ENCODE data around the gene ADGRG6. TPM values are rescaled to one million over a fixed set of nuclear protein-coding genes. Genes with fewer than 3 reads are reported as not detected.
"Not testable (repeated sequence)": the region's sequence is repeated elsewhere in the genome, so short reads cannot be mapped to it uniquely, and the experiment has no call there.

ADGRG6 gene
- total and polyA plus RNA-seq, 2 donors (not counting 1 experiment from before 2014, with no cell fraction given) = 0.03 TPM; not detected in 1

- CTCF ChIA-PET; ATAC-seq (ENCODE audit: low read depth); H3K27me3 Mint-ChIP-seq; POLR2A ChIA-PET; H4K20me1 ChIP-seq (ENCODE audit: control insufficient read depth, insufficient read depth, low read length, poor library complexity, severe bottlenecking); H3K36me3 ChIP-seq (replicated peaks in 1 of 2; ENCODE audit: control extremely low read depth in 1 of 2, control insufficient read depth in 1 of 2, extremely low read depth in 1 of 2, insufficient read depth in 2 of 2, low read length in 1 of 2); H3K4me1 Mint-ChIP-seq; H3K9me3 ChIP-seq (ENCODE audit: control extremely low read depth in 1 of 3, control insufficient read depth in 2 of 3, insufficient read depth in 1 of 3, low read length in 2 of 3); H3K4me3 ChIP-seq (ENCODE audit: control extremely low read depth in 1 of 5, extremely low read depth in 1 of 5, insufficient read depth in 1 of 5, low read depth in 2 of 5, low read length in 4 of 5); H3K4me1 ChIP-seq (ENCODE audit: control insufficient read depth in 2 of 2, insufficient read depth in 2 of 2, low read length in 2 of 2); DNase-seq; H3K27ac Mint-ChIP-seq; H3K27ac ChIP-seq (ENCODE audit: low read length in 2 of 2); H3K9ac ChIP-seq (ENCODE audit: low read length); H3K79me2 ChIP-seq (ENCODE audit: control insufficient read depth, insufficient read depth, low read length); intact Hi-C loops (cut with micrococcal nuclease); H3K4me3 Mint-ChIP-seq; H3K4me2 ChIP-seq (replicated peaks; ENCODE audit: low read depth, low read length, poor library complexity, severe bottlenecking); H3K27me3 ChIP-seq (replicated peaks in 1 of 4; ENCODE audit: control extremely low read depth in 1 of 4, control insufficient read depth in 3 of 4, insufficient read depth in 4 of 4, low read length in 3 of 4); H3K9me3 Mint-ChIP-seq (ENCODE audit: insufficient read depth); H2AFZ ChIP-seq (ENCODE audit: insufficient read depth, low read depth, low read length, poor library complexity, severe bottlenecking): not testable (repeated sequence)
- WGBS (ENCODE audit: insufficient coverage) = no CpG with 5 or more reads among the region's 4 CpGs
Observed at GRCh38 chr6:142283138-142283537, 18.7 kb upstream of the ADGRG6 start.

DNA sequence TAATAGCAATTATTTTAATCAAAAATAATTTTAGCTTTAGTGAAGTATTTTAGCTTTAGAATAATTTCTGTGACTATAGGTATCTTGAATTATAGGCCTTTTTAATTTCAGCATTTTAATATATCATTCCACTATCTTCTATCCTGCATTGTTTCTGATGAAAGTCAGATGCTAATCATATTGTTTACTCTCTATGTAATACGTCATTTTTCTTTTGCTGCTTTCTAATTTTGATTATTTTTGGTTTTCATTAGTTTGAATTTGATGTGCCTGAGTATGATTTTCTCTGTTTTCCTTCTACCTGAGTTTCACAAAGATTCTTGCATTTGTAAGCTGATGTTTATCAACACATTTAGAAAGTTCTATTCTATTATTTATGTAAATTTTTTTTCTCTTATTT lies 17.4 kb upstream of the ADGRG6 start:
- no CpG with 5 or more reads among the region's 1 CpG for WGBS (ENCODE audit: insufficient coverage)
- no peaks in the 10 kb centered on the region for H3K36me3 ChIP-seq (replicated peaks in 1 of 2; ENCODE audit: control extremely low read depth in 1 of 2, control insufficient read depth in 1 of 2, extremely low read depth in 1 of 2, insufficient read depth in 2 of 2, low read length in 1 of 2)
- H4K20me1 ChIP-seq (ENCODE audit: control insufficient read depth, insufficient read depth, low read length, poor library complexity, severe bottlenecking) = no peaks in the 10 kb centered on the region
- H3K27me3 ChIP-seq (replicated peaks in 1 of 4; ENCODE audit: control extremely low read depth in 1 of 4, control insufficient read depth in 3 of 4, insufficient read depth in 4 of 4, low read length in 3 of 4) = no peaks in the 10 kb centered on the region
- no peak for TF ChIP-seq EZH2 (IDR thresholded peaks at IDR 0.05; ENCODE audit: borderline replicate concordance, insufficient read depth, low read depth, low read length, poor library complexity, severe bottlenecking)
- no peak for TF ChIP-seq CTCF (IDR thresholded peaks at IDR 0.05)
- no peak overlapping the region for H3K4me3 ChIP-seq (ENCODE audit: control extremely low read depth in 1 of 5, extremely low read depth in 1 of 5, insufficient read depth in 1 of 5, low read depth in 2 of 5, low read length in 4 of 5)
- intact Hi-C loops (cut with micrococcal nuclease) = no loop called here
- H3K4me1 ChIP-seq (ENCODE audit: control insufficient read depth in 2 of 2, insufficient read depth in 2 of 2, low read length in 2 of 2) = no peaks in the 10 kb centered on the region
- DNase-seq (no peak), ATAC-seq (ENCODE audit: low read depth) (no peak)
- no peak overlapping the region for H2AFZ ChIP-seq (ENCODE audit: insufficient read depth, low read depth, low read length, poor library complexity, severe bottlenecking)
- H3K9ac ChIP-seq (ENCODE audit: low read length) = no peak overlapping the region
- ChIA-PET POLR2A (no interaction called here), CTCF (no interaction called here)
- H3K27ac ChIP-seq (ENCODE audit: low read length in 2 of 2) = no peak overlapping the region
- H3K79me2 ChIP-seq (ENCODE audit: control insufficient read depth, insufficient read depth, low read length) = no peaks in the 10 kb centered on the region
- H3K4me2 ChIP-seq (replicated peaks; ENCODE audit: low read depth, low read length, poor library complexity, severe bottlenecking) = no peak overlapping the region
- Mint-ChIP-seq H3K27me3 (no peaks in the 10 kb centered on the region), H3K4me1 (no peaks in the 10 kb centered on the region), H3K9me3 (ENCODE audit: insufficient read depth) (no peaks in the 10 kb centered on the region), H3K4me3 (no peak overlapping the region), H3K27ac (no peak overlapping the region)
- H3K9me3 ChIP-seq (ENCODE audit: control extremely low read depth in 1 of 3, control insufficient read depth in 2 of 3, insufficient read depth in 1 of 3, low read length in 2 of 3) = peaks cover 0 to 4% (median 2%) of the 10 kb centered on the region in 3 donors

Data from B cell (primary cell).